Activated T-cell treated with anti-CD3 and anti-CD28 coated beads for 24 hours (primary cell): ENCODE data around the gene OXTR.

Experiments
- DNase-seq: peaks from one replicate; pipeline ENCODE4 v3.0.0-alpha.2; 2020; ENCODE audit warnings: low read depth

The OXTR gene

DNA sequence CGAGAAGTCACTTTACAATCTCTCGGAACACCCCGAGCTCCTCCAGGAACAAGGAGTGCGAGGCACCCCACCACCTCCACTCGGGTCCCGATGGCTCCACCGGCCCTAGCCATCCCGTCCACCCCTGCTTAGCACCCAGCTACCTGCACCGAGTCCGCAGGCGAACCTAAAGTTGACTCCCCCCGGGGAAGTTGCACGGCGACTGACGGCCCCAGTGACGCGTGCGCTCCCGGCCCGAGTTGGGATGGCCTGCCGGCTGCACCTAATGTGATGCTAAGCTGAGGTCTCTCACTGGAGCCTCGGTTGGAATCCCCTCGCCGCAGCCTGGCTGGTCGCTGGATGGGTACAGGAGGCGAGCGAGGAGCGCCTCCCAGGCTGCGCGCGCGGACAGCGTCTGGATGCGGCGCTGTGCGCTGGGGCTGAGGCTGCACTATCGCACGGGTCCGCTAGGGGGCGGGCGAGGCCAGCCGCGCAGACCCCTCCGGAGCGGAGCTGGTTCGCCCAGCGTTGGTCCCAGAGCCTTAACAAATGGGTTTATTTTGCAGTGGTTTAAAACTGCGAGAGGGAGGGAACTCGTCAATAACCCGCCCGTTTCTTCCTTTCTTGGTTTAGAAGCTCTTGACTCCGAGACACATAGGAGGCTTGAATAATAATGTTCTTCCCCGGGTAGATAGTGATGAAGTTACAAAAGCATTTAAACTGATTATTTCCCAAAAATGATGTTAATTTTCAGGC lies at the start of gene OXTR:
OXTR (minus strand) TSS at position 526 of the 735 bp plus-strand sequence. CDS start 1,426 bp downstream, outside the sequence.
- peak; percentile 44 for DNase-seq

DNA sequence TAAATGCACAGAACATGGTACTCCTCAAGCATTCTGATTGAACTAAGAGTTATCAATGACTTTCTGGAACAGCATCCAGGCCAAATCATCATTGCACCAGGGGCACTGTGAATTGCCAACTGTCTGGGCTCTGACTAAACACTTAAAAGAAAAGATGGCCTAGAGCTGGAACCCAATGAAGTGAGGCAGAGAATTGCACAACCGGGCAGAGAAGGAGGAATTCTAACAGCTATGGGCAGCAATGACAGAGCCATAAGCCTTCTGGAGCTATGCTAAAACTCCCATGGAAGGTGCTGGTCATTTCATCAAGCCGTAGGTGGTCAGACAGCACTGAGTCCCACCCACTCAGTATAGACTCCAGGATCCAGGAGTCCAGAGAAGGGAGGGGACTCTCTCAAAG lies 48.1 kb upstream of the OXTR start:
- DNase-seq: no peak

DNA sequence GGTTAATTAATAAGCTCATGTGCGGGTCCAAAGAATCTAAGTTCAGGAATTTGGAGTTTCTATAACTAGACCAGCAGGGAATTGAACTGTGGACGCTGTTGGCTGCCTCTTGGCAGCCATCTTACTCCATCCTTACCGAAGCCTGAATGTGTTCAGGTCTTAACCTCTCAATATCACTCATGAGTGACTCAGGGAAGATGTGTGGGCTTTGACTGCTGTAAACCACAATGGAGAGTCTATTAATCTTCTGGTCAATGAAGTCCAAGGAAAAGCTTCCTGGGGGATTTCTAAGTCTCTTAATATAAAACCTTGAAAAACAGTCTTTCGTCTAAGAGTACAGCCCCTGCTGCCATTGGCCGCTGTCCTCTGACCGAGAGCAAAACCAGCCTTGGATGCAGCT lies 46.7 kb upstream of the OXTR start:
- no peak for DNase-seq

DNA sequence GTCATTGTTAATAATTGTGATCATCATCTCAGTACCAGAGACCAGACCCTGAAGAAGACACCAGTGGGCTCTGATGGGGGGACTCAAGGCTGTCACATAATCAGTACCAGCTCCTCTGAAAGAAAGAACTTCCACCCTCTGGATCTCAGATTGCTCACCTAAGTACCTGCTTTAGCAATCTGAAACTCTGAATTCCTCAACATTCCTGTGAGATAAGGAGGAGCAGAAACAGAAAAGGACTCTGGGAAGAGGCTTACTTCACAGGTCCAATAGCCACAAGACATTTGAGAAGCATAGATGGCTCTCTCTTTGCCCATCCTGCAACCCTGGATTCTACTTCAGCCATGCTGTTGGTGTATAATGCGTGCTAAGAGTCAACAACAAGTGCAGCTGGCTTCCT lies 44.0 kb upstream of the OXTR start:
- no peak for DNase-seq

DNA sequence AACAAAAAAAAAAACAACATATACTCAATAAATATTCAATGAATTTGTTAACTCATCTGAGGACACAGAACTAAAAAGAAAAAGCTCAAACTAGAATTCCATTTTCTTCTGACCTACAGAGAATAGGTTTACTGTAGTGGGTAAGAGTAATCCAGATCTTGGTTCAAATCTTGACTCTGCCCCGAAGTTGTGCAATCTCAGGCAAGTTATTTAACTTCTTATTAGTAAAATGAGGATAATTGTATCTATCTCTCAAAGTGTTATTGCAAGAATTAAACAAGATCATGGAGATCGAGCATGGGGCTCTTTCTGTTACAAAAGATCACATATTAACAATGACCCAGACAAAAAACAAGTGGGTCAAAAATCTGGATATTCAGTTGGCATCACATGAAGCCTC lies 41.1 kb upstream of the OXTR start:
- no peak for DNase-seq

DNA sequence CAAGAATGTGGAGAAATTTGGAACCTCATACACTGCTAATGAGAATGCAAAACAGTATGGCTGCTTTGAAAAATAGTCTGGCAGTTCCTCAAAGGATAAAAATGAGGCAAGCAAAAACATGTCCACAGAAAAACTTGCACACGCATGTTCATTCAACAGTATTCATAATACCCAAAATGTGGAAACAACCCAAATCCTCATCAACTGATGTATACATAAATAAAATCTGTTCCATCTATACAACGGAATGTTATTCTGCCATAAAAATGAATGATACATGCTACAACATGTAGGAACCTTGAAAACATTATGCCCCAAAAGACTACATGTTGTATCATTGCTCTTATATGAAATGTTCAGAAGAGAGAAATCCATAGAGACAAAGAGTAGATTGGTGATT lies 36.4 kb upstream of the OXTR start:
- DNase-seq: no peak

DNA sequence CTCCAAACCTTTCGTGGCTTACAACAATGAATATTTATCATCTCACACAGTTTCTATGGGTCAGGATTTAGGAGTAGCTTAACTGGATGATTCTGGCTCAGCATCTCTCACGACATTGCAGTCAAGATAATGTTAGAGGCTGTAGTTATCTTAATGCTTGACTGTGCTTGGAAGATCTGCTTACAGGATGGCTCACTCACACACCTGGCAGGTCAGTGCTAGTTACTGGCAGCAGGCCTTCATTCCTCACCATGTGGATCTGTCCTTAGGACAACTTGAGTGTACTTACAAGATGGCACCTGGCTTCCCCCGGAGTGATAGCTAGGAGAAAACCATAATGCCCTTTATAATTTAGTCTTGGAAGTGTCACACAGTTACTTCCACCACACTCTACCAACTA lies 32.8 kb upstream of the OXTR start:
- DNase-seq: no peak

DNA sequence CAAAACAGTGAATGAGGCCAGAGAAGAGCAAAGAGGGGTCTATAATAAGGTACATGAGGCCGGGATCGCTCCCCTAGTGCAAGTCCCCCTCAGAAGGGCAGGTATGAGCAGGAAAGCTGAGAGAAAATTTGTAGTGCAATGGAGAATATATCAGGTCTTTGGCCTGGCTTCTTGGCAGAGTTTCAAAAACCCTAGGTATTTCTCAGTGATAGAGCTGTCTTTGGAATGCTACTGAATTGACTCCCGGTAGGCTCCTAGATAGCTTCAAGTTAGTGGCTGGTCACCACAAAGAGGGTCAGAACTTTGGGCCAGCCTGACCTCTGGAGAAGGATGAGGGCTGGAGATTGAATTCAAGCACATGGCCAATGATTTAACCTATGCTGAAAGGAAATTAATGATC lies 30.6 kb upstream of the OXTR start:
- no peak for DNase-seq

DNA sequence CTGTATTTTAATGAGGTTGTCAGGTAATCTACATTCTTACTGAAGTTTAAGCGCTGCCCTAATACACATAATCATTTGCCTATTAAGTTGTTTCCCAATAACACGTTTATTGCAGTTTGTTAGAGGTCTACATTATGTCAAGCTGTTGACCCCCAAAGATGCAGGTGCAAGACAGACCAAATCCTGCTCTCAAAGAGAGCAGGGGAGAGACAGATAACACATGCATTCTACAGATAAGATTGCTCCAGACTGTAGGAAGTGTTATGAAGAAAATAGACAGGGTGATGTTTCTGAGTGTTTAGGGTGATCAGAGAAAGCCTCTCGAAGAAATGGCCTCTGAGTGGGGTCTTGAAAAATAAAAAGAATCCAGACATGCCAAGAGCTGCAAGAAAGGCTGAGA lies 24.8 kb upstream of the OXTR start:
- DNase-seq: no peak

DNA sequence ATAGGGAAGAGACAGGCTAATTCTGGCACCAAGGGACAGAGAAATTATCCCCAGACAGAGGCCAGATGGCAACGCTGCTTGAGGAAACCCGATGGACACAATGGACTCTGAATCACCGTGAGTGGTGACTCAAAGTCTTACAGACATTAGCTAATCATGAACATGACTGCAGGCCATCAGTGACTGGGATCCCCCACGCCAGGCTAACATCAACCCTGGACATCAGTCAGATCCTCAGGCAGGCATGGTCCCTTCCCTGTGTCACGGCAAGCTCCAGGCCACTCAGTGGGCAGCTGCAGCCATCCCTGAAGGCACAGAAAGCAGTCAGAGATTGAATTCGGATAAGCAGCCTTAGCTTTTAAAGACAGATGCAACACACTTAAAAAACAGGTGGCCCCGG lies 23.8 kb upstream of the OXTR start:
- no peak for DNase-seq

DNA sequence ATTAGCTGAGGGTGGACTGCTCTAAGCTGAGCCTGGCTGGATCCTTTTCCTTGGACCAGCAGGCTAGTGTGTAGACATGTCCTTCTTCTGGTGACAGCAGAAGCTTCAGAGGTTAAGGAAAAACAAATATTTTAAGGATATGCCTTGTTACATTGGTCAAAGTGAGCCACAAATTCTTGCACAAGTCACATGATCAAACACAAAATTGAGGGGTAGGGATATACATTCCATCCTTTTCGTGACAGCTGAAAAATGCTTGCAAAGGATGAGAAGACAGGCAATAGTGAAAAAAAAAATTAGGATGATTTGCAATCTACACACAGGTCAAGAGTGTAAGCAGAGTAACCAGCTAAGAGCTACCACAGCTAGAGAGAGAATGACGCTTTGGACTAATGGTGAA lies 21.1 kb upstream of the OXTR start:
- DNase-seq: no peak

DNA sequence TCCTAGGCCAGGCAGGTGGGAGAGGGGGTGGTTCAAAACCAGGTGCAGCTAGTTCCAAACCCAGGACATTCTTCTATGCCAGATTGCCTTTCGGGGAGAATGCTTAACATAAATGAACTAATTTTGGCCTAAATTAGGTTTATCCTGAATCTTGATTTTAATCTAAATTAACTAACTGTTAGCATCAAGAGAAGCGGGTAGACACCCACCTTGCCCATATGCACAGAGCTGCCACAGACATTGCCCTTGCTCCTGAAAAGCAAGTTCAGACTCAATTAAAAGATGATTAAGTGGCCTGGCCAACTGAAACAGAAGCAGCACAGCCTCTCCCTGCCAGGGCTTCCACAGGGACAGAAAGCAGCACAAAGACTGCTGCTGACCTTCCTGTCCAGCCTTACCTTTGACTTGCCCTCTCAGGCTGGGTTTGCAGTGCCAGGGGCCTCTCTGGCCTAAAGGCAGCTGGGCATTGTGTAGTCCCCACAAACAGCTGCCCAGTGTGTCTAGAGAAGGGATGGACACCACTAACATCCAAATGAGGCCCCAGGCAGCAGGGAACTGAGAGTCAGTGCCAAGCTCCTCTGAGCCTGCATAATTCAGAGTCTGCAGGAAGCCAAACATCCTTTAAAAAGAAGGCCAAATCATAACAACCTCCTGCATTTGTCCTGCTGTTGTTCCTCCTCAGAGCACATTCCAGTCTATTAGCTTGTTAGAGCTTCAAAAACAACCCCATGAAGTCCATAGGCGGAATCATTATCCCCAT lies 15.4 kb upstream of the OXTR start:
- DNase-seq: no peak

DNA sequence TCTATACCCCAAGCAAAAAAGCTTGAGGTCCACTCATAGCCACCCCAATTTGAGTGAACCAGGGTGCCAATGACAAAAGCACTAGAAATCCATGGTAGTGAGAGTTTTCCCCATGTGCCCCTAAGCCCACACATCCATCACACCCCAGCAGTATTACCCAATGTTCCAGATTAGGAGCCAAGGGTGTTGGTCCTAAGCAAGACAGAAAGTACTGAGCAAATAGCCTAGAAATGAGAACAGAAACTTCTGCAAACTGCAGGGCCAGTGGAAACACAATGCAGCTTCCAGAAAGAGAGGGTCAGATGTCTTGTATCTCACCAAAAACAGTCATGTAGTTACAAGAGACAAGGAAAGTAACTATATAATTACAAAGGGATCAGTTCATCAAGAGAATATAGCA lies 10.9 kb upstream of the OXTR start:
- no peak for DNase-seq

DNA sequence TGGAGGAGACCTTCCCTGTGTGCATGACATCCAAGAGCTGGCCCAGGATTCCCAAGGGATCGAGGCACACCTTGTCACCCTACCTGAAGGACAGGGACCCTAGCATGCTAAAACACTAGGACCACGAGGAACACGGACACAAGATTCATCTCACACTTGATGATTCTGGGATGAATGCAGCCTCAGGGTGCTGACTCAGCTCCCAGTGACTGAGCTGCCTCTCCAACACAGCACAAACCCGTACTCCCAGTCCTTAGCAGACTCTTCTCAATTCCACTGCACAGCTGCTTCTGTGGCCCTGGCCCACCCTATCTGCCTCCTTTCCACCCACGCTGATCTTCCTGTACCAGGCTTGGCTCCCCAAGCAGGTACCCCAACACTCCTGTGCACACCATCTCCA lies 9.1 kb upstream of the OXTR start:
- DNase-seq: no peak

DNA sequence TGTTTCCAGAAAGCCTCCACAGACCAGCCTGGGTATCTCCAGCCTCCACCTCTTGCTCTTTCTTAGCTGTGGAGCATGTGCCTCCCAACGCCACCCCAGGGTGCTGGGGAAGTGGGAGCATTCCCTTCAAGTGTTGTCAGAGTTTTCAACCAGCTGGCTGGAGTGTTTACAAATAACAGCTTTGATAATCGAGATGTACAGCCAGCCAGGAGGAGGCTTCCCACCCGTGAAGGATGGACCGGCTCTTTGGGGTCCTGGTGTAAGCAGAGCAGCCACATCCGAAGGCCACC lies 8.5 kb upstream of the OXTR start:
- no peak for DNase-seq

DNA sequence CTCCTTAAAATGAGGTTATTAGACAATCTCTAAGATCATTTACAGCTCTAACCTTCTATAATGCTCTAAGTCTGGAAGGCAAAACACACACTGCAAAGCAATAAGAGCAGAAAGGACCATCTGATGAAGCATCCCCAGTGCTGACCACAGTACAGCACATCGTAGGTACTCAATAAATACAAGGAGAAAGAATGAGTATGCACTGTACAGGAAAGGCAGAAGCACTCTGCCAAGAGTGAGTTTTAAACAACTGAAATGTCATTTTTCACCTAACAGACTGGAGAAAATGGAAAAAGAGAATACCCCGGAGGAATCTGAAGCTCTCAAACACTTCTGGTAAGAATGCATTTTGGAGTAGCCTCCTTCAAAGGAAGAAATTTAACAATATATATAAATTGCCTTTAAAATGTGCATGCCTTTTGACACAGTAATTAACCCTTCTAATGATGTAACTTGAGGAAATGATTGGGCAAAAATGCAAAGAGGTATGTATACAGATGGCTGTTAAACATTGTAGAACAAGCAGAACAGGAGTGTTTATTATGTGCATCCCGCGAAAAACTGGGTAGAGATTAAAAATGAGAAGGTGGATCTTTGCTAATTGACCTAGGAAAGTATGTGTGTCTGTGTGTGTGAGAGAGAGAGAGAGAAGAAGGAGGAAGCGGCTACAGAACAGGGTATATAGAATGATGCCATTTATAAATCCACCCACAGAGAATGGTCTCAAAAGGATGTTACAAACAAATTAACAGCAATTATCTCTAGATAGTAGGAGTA lies 8.0 kb upstream of the OXTR start:
- no peak for DNase-seq

DNA sequence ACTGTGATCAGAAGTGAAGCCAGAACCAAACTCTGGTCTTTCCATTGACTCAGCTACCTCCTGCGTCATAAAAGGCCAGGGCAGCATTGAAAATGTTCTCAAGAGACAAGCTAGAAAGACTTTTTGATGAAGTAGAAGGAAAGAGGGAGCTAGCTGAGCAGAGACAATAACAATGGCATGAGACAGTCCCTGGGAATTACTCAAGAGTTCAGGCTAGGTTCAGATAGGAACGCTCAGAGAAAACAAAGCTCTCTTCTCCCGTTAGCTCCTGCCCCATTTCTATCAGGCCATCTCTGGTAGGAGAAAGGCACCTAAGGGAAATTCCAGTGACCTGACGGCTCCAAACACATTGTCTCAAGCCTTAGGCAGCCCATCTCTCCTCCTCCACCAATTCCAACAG lies 7.0 kb upstream of the OXTR start:
- DNase-seq: no peak

DNA sequence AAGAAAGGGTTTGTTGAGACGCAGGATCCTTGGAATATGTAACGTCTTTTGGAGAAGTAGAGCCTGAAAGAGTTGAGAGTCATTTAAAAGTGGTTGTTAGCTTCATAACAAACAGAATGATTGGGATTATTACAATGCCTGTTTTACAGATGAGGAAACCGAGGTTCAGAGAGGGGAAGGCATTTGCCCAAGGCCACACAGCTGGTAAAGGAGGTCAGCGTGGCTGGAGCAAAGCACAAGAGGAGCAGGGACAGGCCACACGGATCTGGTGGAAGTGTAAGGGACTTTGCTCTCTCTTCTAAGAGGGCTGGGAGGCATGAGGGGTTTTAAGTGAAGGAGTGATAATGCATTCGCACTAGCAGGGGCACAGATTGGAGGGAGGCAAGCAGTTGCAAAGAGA lies 6.2 kb upstream of the OXTR start:
- no peak for DNase-seq

DNA sequence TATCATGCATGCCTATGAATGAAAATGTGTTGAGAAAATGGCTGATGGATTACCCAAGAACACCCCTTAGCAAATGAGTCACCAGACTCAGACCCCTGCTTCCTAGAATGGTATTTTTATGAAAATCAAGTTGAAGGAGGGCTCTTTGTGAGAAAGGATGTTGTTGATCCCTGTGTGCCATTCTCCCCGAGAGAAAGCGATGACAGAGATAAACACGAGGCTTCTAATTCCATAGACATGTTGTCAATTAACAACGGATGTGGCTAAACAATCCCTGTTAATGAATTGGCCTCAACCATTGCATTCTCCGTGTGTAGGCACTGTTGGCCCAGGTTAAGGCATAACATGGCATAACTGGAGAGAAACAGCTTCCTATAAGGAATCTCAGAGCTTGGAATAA lies 5.8 kb upstream of the OXTR start:
- no peak for DNase-seq

DNA sequence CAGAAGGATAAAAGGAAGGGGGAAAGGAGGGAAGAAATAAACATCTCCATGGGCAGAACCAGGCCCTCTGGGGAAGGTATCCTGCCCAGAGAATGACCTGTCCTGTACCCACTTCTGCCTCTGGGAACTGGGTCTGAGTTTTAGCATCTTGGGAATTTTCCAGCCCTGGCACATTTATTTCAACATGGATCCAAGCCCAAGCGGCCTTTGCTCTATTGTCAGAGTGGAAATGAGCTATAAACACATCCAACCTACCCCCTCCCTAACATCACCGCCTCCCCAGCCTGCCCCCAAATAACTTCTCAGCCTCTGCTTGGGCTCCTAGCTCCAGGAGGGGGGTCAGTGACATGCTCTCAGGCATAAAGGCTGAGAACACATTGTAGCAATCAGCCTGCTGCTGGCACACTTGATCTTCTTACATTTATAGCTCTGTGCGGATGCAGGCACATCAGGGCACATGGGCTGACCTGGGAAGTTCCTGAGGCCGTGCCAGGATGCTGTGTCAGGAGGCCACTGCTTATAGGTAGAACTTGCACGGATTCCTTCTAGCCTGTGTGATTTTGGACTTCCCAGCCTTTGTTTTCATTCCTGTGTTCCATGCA lies 4.6 kb upstream of the OXTR start:
- no peak for DNase-seq

DNA sequence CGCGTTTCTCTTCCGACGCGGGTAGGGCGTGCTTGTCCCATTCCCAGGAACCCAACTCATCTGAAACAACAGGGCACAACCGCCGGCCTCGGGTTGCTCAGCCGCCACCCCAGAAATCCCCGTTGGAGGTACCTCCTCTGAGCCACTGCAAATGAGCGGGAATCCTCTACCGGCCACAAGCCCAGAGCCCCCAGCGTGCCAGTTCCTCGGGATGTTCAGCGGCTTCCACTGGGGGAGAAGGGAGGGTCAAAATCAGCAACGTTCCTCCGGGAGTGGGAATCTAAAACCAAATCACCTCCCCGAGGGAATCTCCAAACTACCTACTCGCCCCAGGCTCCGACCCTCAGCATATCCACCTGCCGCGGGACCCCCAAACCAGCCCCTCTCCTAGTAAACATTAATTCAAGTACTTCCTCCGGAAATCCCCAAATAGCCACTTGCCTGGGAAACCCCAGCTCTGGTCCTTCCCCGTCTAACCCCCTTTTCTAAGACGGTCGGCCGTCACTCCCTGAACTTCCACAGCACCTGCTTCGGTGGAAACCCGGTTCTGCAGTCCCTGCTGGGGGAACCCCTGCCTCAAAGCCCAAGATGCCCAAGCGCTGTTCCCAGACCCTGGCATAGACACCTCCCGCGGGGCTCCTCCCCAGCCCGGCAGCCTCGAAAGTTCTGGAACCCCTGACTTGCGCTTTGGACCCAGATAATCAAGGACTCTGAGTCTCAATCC lies 887 bp downstream of the OXTR start:
- no peak for DNase-seq

DNA sequence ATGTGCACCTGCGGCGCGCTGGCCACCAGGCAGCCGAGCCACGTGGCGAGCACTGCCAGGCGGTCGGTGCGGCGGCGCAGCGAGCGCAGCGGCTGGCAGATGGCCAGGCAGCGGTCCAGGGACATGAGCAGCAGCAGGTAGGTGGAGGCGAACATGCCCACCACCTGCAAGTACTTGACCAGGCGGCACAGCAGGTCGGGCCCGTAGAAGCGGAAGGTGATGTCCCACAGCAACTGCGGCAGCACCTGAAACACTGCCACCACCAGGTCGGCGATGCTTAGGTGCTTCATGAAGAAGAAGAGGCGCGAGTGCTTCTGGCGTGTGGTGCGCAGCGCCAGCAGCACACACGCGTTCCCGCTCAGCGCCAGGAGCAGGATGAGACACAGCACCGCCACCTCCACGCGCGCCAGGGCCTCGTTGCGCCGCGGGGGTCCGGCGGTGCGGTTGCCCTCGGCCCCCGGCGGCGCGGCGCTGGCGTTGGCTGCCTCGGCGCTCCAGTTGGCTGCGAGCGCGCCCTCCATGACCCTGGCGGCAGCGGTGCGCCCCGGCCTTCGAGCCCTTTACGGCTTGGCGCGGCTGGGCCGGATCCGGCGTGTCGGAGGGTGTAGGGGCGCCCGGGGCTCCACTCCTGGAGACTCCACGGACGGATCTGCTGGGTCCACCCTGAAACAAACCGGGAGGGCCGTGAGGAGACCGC lies 1.6 kb downstream of the OXTR start:
- no peak for DNase-seq
